HG02981 (cell line): ENCODE data around the gene MMADHC.
"Not testable (repeated sequence)": the region's sequence is repeated elsewhere in the genome, so short reads cannot be mapped to it uniquely, and the experiment has no call there.

Experiments
- ATAC-seq: cut with Tn5 transposase; IDR thresholded peaks from one replicate; pipeline ENCODE4 v1.9.1; 2021; ENCODE audit warnings: mild to moderate bottlenecking, moderate library complexity; ENCODE audit not compliant: unreplicated experiment

The MMADHC gene

DNA sequence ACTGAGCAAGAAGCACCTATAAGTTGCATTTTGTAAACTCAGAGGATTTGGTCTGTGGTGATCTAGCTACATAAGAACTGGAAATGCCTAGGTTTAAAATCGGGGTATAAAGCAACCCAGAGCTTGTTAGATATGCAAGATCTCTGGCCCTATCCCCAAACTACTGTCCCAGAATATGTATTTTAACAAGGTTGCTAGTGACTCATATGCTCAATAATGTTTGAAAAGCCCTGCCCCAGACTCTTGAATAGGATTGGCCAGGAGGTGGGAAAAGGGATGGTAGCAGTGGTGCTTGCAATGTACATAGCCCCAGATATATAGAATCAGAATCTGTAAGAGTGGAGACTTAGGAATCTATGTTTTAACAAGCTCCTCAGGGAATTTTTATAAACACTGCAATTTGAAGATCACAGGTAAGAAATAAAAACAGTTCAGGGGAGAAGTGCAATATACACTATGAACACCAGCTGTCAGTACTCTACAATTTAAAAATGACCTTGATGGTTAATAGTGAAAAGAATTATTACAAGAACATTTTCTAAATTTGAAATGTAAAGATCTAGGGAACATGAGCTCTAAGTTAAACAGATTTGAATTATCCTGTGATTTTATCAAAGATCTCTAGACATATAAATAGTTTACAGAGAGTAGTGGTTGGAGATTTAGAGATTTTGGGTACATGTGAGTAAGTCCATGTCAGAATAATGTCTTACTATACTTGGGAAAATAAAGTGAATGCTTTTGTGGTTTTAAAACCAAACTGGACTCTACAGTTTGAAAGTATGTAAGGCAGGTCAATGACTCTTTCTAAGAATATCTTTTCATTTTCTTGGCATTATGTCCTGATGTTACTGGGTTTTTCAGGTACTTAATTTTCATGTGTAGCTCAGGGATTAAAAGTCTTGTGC lies 7.7 kb upstream of the MMADHC start:
- no peak for ATAC-seq

DNA sequence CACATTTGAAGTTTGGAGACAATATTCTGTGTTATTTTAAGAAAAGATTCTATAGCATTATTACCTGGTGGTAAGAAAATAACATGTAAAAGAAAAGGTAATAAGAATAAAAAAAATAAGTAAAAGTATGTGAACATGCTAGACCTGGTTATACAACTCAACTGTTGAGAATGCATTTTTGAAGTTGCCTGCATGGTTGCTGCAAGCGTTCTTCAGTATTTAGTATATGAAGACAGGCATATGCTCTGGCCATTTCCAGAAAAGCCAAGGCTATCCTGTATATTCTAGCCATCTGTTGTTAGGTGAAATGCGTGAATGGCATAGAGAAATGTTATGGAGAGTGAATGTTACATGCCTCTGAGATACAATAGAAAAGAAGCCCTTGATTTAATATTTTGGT lies 6.8 kb upstream of the MMADHC start:
- no peak for ATAC-seq

DNA sequence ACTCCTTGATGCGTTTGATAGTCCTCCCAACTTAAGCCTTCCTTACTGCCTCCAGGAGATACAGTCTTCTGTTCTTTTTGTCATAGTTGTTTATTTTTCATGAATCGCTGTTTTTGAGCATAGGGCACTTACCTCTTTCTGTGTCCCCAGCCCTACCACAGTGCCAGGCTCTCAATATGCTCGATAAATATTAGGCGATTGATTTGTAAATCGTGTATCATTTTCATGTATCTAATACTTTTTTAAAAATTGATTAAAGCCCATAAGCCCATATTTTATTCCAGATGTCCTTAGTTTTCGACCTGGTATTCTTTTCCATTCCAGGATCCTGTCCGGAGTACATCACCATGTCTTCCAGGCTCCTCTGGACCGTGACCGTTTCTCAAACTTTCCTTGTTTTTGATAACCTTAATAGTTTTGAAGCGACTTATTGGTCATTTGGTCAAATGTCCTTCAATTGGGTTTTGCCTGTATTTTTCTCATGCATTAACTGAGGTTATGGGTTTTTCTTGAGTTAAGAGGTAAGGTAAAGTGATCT lies 444 bp upstream of the MMADHC start:
- peak; percentile 23 for ATAC-seq

DNA sequence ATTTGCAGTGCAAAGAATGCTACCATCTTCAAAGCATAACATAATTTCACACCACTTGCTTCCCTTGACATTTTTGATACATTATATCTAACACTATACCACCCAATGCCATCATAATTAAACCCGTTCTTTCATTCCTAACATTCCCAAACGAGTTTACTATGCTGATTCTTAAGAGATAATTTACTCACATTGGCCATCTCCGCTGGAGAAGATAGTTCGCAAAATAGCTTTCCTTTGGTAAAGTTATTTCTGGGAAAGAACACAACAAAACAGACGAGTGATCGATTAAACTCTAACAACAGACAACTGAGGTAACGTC lies 716 bp downstream of the MMADHC start:
- ATAC-seq, result no peak

DNA sequence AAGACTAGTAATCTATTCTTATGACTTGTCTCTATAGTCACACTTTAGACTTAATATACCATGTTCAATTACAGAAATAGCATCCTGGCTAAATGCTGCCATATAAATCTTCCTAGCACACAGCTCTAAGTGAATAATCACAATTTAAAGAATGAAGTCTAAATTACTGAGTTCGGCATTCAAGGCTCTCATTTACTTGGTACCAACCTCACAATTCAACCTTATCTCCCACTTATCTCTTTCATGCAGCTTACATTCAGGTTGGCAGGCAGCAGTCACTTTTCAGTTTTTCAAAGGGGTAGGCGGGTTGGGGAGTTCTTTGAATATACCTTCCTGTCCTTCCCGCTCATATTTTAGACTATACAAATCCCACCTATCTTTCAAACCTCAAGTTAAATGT lies 1.5 kb downstream of the MMADHC start:
- ATAC-seq, result no peak

DNA sequence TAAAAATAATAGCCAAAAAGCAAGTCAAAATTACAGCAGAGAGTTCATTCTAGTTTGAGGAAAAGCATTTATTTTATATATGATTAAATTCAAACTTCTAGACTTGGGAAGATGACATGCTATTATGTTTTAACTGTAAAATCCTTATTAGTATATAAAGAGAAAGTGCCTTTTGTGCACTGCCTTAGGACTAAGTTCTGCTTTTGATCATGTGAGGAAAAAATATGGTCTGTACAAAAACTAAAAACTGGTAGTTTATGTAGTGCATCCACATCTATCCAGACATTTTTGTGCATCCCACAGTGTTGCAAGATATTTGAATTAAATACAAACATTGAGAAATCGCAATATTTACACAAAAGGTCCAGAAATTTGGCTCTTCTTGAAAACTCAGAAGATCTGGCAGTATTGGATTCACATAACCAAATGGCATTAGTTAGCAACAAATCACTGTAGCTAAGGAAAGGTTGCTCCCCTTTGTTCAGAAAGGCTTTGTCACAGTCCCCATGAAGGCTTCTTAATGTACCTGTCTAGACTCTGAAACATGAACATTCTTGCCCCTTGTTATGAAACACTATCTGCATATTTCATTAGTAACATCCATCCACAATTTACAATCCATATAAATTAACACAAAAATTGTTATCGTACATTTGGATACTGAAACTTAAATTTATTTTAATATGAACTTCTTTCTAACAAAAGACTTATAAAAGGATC lies 2.2 kb downstream of the MMADHC start:
- no peak for ATAC-seq

- no peak for ATAC-seq
Measured at GRCh38 chr2:149579972-149580882, 7.3 kb downstream of the MMADHC start.

- ATAC-seq, result no peak
Measured at GRCh38 chr2:149577269-149577668, 10.3 kb downstream of the MMADHC start.

DNA sequence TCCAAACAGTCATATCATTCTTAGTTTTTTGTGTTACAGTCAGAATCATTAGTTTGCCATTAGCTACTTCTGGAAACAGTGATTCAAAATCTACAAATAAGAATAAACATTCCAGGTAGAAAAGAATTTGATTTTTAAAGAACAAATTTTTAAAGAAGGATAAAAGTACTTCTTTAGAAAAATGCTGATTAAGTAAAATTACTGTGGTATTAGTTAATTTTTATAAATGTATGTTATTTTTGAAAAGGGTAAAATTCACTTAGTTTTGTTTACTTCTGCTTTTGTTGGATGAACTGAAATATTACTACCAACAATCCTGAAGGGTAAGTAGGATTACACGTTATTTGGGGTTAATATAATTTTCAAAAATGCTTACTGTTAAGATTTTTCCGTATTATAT lies 11.8 kb downstream of the MMADHC start:
- no peak for ATAC-seq

GRCh38 chr2:149575277-149575676 lies 12.3 kb downstream of the MMADHC start:
- no peak for ATAC-seq

DNA sequence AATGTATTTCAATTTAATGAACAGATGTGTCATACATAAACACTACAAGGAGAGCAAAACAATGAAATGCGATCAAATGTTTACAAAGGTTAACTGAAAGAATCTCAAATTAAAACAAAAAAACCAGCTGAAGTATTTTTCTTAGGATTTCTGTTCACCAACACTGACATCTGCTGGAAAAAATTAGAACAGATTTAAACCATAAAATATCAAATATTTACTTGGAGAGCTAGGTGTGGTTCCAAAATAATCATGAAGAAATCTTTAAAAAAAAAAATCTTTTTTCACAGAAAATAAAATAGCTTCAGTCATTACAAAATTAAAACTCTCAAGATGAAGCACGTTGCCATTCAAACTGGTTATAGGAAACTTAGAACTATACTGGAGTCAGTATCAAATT lies 13.8 kb downstream of the MMADHC start:
- ATAC-seq, result no peak

DNA sequence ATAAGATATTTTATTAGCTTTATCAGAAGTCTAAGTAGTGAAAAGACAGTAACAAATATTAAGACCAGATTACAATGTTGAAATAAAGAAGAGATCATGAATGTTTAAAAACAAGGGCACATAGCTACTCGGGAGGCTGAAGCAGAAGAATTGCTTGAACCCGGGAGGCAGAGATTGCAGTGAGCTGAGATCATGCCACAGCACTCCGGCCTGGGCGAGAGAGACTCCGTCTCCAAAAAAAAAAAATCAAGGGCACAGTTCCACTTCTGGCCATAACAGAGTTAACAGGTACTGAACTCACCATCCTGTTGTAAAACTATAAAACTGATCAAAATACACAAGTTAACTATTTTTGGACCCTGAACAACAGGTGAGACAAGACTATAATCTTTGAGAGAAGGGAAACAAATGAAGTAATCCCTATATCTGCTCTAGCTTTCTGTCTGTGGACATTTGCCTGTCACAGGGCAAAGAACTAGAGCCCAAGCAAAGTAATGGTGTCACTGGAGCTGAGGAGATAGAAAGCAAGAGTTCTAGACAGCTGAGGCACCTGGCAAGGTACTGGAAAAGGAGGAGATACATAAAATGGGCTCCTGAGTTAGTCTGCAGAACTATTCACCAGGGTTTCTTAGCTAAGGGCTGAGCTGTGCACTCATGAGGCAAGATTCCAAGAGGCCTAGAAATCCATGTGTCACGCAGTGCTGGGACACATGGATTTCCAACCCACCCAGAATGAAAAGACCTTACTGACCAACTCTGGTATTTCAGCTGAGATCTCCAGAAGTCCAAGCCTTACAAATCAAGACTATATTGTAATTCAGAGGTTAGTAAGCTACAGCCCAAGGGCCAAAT lies 15.2 kb downstream of the MMADHC start:
- no peak for ATAC-seq

GRCh38 chr2:149568138-149568537 lies 19.4 kb downstream of the MMADHC start:
- ATAC-seq, result no peak

- ATAC-seq, result no peak
Measured at GRCh38 chr2:149566652-149567051, 20.9 kb downstream of the MMADHC start.

DNA sequence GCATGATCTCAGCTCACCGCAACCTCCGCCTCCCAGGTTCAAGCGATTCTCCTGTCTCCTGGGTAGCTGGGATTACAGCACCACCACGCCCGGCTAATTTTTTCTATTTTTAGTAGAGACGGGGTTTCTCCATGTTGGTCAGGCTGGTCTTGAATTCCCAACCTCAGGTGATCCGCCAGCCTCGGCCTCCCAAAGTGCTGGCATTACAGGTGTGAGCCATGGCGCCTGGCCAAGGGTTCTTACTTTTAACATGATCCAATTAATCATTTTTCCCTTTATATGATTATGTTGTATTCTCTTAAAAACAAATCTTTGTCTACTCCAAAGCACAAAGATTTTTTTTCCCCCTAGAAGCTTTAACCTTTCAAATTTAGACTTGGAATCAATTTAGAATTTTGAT lies 21.9 kb downstream of the MMADHC start:
- not testable (repeated sequence) for ATAC-seq

GRCh38 chr2:149564983-149565382 lies 22.6 kb downstream of the MMADHC start:
- ATAC-seq, result no peak

- no peak for ATAC-seq
Measured at GRCh38 chr2:149564097-149564496, 23.5 kb downstream of the MMADHC start.

DNA sequence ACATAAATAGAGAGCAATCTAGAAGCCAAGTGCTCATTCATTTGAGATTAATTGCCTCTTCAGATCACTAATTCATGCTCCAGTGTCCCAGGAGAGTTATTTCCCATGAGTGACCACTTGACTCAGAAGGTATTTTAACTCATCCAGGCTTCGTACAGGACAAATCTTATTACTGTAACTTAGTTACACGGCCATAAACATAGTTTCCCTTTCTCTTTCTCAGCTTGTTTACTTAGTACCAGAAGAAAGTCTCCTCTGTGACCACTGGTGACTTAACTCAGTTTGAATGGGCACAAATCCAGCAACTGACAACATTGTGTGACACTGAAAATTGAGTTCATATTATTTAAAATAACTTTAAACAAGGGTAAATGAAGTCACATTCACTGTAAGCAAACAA lies 25.3 kb downstream of the MMADHC start:
- ATAC-seq, result peak; percentile 93

- no peak for ATAC-seq
Measured at GRCh38 chr2:149561309-149561926, 26.2 kb downstream of the MMADHC start.
